K562 (cell line): ENCODE data around the gene AKT1. TPM values are rescaled to one million over a fixed set of nuclear protein-coding genes. Genes with fewer than 3 reads are reported as not detected.
A peak's percentile ranks its signal among the peaks of the same experiment; 100 is the strongest.

ENCODE experiments used
- BCOR ChIP-seq: fragments of 450-650 bp; IDR thresholded peaks from 2 replicates; pipeline ENCODE4 v1.6.1; 2016
- CTCFL ChIP-seq: IDR thresholded peaks from 2 replicates; pipeline ENCODE4 v1.6.1; 2011; ENCODE audit warnings: borderline replicate concordance, low read depth, mild to moderate bottlenecking, moderate library complexity, low read length; ENCODE audit not compliant: insufficient read depth, poor library complexity, severe bottlenecking
- SLC30A9 ChIP-seq: fragments of 250-450 bp; sonication (Bioruptor Pico); IDR thresholded peaks from 2 replicates; pipeline ENCODE4 v1.8.0; 2022; ENCODE audit warnings: mild to moderate bottlenecking, moderate library complexity
- polyA plus RNA-seq, 8 experiments: library from polyadenylated mRNA; depleted of rRNA in 4 of 8; stranded (reverse) in 5 of 8; unstranded in 3 of 8; fragments of >200 nt; fragmentation: Nextera tagmentation in 2 of 8; fragmentation: Illumina TruSeq in 1 of 8; extraction: Ambion mirVana in 2 of 8; extraction: Trizol in 1 of 8; gene quantifications; 2 replicates each; pipeline versions ENCODE4 v1.2.1 to v1.2.3, GENCODE V29; 2011 to 2014; ENCODE audit warnings: inconsistent platforms in 1 of 8, missing spikeins in 1 of 8
- total RNA-seq, 7 experiments: library from RNA; depleted of rRNA in 6 of 7; stranded (reverse); fragments of >200 nt in 6 of 7; fragmentation: Illumina TruSeq in 2 of 7; extraction: Trizol in 2 of 7; gene quantifications; 2 replicates each; pipeline versions ENCODE4 v1.2.1 to v1.2.3, GENCODE V29; 2011 to 2021; ENCODE audit warnings: low replicate concordance in 1 of 7
- TF ChIP-seq, protein P1 (sequence below): fragments of 250-450 bp; sonication (Bioruptor Pico); IDR thresholded peaks from 2 replicates; pipeline ENCODE4 v1.5.0; 2022; ENCODE audit warnings: mild to moderate bottlenecking
- TF ChIP-seq, protein P2 (sequence below): fragments of 250-450 bp; sonication (Bioruptor Pico); IDR thresholded peaks from 2 replicates; pipeline ENCODE4 v1.5.0; 2020; ENCODE audit warnings: mild to moderate bottlenecking, borderline replicate concordance

The AKT1 gene
- total and polyA plus RNA-seq, 9 of the 15 experiments (the other 6 are each of a cell fraction or from before 2014, with no cell fraction given), result 0.49 to 132 (median 75.1) TPM

GRCh38 chr14:104800015-104800770 lies 4.6 kb upstream of the AKT1 start (continued):
- TF ChIP-seq, protein P1, sequence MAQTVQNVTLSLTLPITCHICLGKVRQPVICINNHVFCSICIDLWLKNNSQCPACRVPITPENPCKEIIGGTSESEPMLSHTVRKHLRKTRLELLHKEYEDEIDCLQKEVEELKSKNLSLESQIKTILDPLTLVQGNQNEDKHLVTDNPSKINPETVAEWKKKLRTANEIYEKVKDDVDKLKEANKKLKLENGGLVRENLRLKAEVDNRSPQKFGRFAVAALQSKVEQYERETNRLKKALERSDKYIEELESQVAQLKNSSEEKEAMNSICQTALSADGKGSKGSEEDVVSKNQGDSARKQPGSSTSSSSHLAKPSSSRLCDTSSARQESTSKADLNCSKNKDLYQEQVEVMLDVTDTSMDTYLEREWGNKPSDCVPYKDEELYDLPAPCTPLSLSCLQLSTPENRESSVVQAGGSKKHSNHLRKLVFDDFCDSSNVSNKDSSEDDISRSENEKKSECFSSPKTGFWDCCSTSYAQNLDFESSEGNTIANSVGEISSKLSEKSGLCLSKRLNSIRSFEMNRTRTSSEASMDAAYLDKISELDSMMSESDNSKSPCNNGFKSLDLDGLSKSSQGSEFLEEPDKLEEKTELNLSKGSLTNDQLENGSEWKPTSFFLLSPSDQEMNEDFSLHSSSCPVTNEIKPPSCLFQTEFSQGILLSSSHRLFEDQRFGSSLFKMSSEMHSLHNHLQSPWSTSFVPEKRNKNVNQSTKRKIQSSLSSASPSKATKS, result no peak
- TF ChIP-seq, protein P2, sequence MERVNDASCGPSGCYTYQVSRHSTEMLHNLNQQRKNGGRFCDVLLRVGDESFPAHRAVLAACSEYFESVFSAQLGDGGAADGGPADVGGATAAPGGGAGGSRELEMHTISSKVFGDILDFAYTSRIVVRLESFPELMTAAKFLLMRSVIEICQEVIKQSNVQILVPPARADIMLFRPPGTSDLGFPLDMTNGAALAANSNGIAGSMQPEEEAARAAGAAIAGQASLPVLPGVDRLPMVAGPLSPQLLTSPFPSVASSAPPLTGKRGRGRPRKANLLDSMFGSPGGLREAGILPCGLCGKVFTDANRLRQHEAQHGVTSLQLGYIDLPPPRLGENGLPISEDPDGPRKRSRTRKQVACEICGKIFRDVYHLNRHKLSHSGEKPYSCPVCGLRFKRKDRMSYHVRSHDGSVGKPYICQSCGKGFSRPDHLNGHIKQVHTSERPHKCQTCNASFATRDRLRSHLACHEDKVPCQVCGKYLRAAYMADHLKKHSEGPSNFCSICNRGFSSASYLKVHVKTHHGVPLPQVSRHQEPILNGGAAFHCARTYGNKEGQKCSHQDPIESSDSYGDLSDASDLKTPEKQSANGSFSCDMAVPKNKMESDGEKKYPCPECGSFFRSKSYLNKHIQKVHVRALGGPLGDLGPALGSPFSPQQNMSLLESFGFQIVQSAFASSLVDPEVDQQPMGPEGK (CRISPR knock-in tag), result no peak
- TF ChIP-seq BCOR (no peak), CTCFL (peak; percentile 93), SLC30A9 (CRISPR knock-in tag) (no peak)
- TF ChIP-seq, all 486 proteins: peak for 49
